AG04450 (cell line): ENCODE results near the gene PEMT. TPM values are rescaled to one million over a fixed set of nuclear protein-coding genes. Genes with fewer than 3 reads are reported as not detected.

Experiments used
- CTCF ChIA-PET: fragments of 300-600, 350-600 bp; formaldehyde crosslinking; extraction: SDS; loops from one replicate; lab custom pipeline; 2022; ENCODE audit warnings: antibody characterized with exemption, inconsistent platforms; lab: Charles Lee
- POLR2A ChIA-PET: fragments of 350-600 bp; formaldehyde crosslinking; extraction: SDS; loops from one replicate; lab custom pipeline; 2021; ENCODE audit warnings: antibody characterized with exemption, inconsistent platforms; lab: Yijun Ruan, JAX
- DNase-seq: peaks from one replicate; pipeline ENCODE4 v3.0.0-alpha.2; 2011; ENCODE audit warnings: low read depth, low spot score
- H3K27ac ChIP-seq: one replicate; pipeline ENCODE4 v1.5.1; 2012; ENCODE audit warnings: low read depth, low read length, control low read depth
- H3K27me3 ChIP-seq: one replicate; pipeline ENCODE4 v1.6.0; 2012; ENCODE audit warnings: low read length; ENCODE audit not compliant: control insufficient read depth, insufficient read depth
- H3K4me3 ChIP-seq: 2 replicates; pipeline ENCODE4 v1.5.1; 2011; ENCODE audit warnings: mild to moderate bottlenecking, low read depth, low read length, control low read depth
- H3K9me3 ChIP-seq: 2 replicates; pipeline ENCODE4 v1.5.1; 2012; ENCODE audit warnings: low read length; ENCODE audit not compliant: control insufficient read depth, insufficient read depth
- polyA plus RNA-seq: library from polyadenylated mRNA; depleted of rRNA; stranded (reverse); fragments of >200 nt; gene quantifications from 2 replicates; pipeline ENCODE4 v1.2.3, GENCODE V29; 2011
- TF ChIP-seq, protein P1 (sequence below): IDR thresholded peaks from 2 replicates; pipeline ENCODE4 v1.5.1; 2011; ENCODE audit warnings: low read depth, low read length, control low read depth, inconsistent platforms

The PEMT gene
- polyA plus RNA-seq, 1 experiment: 14.9 TPM

DNA sequence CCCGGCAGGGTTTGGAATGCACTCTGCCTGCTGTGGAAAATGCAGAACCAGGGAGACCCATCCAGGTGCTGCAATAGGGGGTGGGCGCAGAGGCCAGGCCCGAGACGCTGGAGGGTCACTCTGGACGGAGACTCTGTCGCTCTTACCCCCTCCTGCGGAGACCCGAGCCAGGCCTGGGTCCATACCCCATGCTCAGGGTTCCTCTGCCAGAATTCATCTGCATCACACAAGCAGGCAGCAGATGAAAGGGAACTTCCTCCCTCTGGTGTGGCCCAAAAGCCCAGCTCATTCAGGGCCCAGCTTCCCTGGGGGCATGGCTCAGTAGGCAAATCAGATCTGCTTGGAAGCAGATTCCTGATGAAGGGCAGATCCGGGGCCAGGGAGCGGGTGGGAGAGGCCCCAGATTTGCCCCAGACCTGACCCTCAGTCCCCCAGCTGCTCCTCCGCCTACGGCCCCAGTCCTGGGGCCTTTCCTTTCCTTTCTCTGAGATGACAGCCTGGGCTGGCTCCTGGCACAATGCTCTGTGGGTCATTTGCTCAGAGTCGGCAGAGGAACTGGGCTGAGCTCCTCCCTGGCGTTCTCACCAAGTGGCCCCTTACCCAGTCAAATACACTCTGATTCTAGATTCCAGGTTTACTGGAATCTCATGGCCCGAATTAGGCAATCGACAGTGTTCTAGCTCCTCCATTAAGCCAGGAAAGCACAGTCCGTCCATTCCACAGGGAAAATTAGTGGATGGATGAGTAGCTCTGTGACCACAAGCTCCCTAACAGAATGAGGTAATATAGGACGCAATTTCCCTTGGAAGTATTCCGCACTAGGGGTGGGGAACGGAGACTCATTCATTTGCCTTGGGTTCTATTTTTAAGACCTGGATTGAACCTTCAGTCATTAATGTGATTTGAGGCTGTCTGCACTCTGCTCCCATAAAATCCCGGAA lies 76.2 kb downstream of the PEMT start:
- TF ChIP-seq, protein P1, sequence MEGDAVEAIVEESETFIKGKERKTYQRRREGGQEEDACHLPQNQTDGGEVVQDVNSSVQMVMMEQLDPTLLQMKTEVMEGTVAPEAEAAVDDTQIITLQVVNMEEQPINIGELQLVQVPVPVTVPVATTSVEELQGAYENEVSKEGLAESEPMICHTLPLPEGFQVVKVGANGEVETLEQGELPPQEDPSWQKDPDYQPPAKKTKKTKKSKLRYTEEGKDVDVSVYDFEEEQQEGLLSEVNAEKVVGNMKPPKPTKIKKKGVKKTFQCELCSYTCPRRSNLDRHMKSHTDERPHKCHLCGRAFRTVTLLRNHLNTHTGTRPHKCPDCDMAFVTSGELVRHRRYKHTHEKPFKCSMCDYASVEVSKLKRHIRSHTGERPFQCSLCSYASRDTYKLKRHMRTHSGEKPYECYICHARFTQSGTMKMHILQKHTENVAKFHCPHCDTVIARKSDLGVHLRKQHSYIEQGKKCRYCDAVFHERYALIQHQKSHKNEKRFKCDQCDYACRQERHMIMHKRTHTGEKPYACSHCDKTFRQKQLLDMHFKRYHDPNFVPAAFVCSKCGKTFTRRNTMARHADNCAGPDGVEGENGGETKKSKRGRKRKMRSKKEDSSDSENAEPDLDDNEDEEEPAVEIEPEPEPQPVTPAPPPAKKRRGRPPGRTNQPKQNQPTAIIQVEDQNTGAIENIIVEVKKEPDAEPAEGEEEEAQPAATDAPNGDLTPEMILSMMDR: no peak
- POLR2A ChIA-PET: interaction anchor here (1.5 kb wide), 1 partner anchor 19 kb away, joined by 10 read pairs; the partner anchor contains the start of gene RASD1
- no peak for DNase-seq
- no peak overlapping the region for H3K27ac ChIP-seq
- no peaks in the 10 kb centered on the region; the same call in 1 of the 2 replicates for H3K9me3 ChIP-seq
- no peak overlapping the region for H3K4me3 ChIP-seq
- H3K27me3 ChIP-seq: peaks cover 2% of the 10 kb centered on the region
- CTCF ChIA-PET: interaction anchor here (1.7 kb wide), 1 partner anchor 18 kb away, joined by 4 read pairs; no protein-coding TSS in a partner anchor

DNA sequence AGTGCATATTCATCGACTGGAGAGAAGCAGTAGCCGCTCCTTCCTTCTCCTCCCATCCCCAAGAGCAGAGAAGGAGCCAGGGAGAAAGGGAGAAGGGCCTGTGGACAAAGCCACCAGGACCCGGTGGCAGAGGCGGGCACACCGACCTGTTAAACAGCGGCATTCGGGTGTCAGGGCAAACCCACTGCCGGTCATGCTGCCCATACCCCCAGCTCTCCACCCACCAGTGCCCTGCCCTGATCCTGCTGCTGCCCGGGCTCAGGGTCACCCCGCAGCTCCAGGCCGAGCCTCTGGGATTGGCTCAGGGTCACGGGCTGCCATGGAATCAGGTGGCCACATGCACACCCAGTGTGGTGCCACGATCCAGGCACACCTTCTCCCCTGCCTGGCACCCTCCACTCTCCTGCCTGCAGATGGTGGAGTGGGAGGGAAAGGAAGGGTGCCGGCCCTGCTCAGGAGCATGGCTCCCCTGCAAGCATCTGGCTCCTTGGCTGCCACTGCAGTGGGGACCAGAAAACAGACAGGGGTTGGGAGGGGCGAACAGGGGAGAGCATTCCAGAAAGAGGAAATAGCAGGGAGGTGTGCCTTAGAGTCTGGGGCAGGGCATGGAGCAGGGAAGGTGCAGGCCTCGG lies 77.0 kb downstream of the PEMT start:
- ChIA-PET POLR2A (no interaction called here), CTCF (interaction anchor here (0.9 to 1.4 kb wide), 2 partner anchors 18 to 54 kb away, joined by 3 read pairs; no protein-coding TSS in a partner anchor)
- no peak overlapping the region for H3K4me3 ChIP-seq
- no peaks in the 10 kb centered on the region; the same call in 1 of the 2 replicates for H3K9me3 ChIP-seq
- H3K27me3 ChIP-seq: peaks cover 2% of the 10 kb centered on the region
- TF ChIP-seq, protein P1: no peak
- DNase-seq: no peak
- no peak overlapping the region for H3K27ac ChIP-seq

DNA sequence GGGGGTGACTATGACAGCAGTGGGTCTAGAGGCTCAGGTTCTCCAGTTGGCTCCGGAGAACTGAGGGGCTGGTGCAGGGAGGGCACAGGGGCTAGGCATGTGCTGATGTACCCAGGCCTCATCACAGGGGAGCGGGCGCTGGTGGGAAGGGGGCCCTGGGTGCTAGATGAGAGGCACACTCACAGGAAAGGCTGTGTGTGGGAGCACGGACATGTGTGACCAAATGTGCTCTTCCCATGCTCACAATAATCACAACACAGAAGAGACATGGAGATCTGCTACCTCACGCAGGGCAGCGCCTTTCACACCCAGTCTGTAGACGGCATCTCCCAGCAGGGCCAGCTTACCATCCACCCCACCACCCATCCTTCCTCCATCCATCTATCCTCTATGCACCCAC lies 77.9 kb downstream of the PEMT start:
- no peak for DNase-seq
- TF ChIP-seq, protein P1: no peak
- Histone ChIP-seq H3K27me3 (no peaks in the 10 kb centered on the region), H3K9me3 (no peaks in the 10 kb centered on the region; the same call in 1 of the 2 replicates), H3K27ac (no peak overlapping the region), H3K4me3 (no peak overlapping the region)
- CTCF ChIA-PET: interaction anchor here (0.9 to 1.4 kb wide), 2 partner anchors 17 to 55 kb away, joined by 3 read pairs; no protein-coding TSS in a partner anchor
- POLR2A ChIA-PET: no interaction called here

DNA sequence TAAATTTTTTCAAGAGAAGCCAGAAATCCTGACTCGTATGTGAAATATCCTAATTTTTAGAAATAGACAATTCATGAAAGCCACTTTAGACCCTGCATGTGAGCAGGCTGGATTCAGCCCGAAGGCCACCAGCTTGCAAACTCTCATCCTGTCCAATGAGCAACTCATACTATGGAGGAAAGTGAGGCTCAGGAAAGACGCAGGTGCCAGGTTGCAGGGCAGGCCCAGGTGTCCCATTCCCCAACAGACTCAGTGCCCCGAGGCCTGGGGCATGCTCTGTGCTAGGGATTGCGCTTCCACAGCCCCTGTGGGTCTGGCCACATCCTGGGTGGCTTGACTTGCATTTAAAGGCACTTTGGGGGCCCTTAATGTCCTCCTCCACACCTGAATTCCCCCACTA lies 78.6 kb downstream of the PEMT start:
- DNase-seq: no peak
- H3K27ac ChIP-seq: no peak overlapping the region
- ChIA-PET POLR2A (interaction anchor here (3.1 kb wide), 1 partner anchor 17 kb away, joined by 39 read pairs; the partner anchor contains the start of gene RASD1), CTCF (interaction anchor here (1.3 to 1.4 kb wide), 2 partner anchors 16 to 101 kb away, joined by 3 read pairs; no protein-coding TSS in a partner anchor)
- H3K4me3 ChIP-seq: no peak overlapping the region
- TF ChIP-seq, protein P1: no peak
- H3K9me3 ChIP-seq: no peaks in the 10 kb centered on the region; the same call in 1 of the 2 replicates
- no peaks in the 10 kb centered on the region for H3K27me3 ChIP-seq
